ENCODE data around the gene DVL2.

DNA sequence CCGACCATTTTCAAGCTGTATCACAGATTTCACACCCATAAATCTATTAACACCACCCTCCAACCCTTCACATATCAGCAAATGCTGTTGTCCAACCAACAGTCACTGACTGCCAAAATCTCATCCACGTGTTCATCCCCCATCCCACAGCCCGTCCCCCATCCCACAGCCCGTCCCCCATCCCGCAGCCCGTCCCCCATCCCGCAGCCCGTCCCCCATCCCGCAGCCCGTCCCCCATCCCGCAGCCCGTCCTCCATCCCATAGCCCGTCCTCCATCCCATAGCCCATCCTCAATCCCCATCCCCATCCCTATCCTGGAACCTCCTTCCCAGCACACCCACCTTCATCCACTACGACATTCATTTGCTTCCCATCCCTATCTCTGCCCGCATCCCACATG is 28.8 kb downstream of the DVL2 start:
- no peak for TF ChIP-seq POLR2A (IDR thresholded peaks at IDR 0.05)
- TF ChIP-seq, protein P1, sequence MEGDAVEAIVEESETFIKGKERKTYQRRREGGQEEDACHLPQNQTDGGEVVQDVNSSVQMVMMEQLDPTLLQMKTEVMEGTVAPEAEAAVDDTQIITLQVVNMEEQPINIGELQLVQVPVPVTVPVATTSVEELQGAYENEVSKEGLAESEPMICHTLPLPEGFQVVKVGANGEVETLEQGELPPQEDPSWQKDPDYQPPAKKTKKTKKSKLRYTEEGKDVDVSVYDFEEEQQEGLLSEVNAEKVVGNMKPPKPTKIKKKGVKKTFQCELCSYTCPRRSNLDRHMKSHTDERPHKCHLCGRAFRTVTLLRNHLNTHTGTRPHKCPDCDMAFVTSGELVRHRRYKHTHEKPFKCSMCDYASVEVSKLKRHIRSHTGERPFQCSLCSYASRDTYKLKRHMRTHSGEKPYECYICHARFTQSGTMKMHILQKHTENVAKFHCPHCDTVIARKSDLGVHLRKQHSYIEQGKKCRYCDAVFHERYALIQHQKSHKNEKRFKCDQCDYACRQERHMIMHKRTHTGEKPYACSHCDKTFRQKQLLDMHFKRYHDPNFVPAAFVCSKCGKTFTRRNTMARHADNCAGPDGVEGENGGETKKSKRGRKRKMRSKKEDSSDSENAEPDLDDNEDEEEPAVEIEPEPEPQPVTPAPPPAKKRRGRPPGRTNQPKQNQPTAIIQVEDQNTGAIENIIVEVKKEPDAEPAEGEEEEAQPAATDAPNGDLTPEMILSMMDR (IDR thresholded peaks at IDR 0.05) = no peak

Data from stomach (tissue), 4 donors.